Hypothalamus (tissue), 51 donors: ENCODE data around the gene MAP3K2.

ENCODE experiments used
- DNase-seq, 51 donors: peaks; one replicate each; lab custom pipeline; 2025; lab: John Stamatoyannopoulos, UW

MAP3K2 gene

DNA sequence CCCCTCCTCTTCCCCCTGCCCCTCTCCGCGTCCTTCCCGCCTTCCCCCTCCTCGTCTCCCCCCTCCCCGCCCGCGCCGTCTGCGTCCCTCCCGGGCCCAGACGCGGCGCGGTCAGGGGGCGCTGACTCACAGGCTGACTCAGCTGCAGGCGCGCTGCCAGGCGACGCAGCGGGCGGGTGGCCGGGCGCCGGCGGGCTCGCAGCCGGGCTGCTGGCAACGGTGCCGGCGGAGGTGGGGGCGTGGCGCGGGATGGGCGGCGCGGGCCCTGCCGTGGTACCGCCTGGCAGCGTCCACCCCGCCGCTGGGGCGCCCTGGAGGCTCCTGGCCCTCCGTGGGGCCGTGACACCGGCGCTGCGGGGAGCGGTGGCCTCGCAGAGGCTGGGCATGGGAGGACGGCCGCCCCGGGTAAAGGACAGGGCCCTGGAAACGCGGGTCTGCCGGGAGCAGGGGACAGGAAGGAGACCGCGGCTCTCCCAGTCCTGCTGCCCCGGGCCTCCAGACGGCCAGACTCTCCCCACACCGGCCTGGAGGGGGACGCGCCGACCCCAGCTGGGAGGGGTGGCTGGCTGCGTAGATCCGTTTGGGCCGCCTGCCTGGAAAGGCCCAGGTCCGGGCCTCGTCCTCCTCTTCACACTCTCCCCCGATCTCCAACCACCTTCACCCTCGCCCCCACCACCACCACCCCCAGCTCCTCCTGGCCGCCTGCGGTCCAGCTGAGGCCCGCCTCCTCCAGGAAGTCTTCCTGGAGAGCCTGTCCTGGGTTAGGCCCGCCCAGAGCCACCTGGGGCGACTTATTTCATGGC is 20.4 kb upstream of the MAP3K2 start:
- peak; percentile 35 to 94 (median 84) for DNase-seq

DNA sequence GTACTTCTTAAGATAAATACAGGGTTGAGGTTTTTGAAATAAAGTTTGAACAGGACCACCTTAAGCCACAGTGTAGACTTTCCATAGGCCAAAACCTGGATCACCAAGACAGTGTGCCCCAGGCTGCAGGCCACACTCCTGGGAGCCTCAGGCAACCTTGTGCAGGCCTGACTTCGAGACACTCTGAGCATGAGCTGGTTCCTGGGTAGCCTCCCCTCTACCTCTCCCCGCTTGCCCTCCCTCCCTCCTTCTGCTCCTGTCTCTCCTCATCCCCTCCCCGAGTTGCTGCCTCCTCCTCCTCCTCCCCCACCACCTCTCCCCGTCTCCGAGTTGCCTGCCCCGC is 19.9 kb upstream of the MAP3K2 start:
- DNase-seq: no peak

DNA sequence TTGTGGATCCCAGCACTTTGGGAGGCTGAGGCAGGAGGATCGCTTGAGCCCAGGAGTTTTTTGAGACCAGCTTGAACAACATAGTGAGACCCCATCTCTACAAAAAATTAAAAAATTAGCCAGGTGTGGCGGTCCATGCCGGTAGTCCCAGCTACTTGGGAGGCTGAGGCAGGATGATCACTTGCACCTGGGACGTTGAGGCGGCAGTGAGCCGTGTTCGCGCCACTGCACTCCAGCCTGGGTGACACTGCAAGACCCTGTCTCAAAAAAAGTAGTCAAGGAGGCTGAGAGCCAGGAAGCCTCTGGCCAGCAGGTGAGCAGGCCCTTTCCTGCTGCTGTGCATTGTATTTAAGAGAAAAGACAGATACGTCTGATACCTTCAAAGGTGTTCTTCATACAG is 19.3 kb upstream of the MAP3K2 start:
- DNase-seq: no peak

DNA sequence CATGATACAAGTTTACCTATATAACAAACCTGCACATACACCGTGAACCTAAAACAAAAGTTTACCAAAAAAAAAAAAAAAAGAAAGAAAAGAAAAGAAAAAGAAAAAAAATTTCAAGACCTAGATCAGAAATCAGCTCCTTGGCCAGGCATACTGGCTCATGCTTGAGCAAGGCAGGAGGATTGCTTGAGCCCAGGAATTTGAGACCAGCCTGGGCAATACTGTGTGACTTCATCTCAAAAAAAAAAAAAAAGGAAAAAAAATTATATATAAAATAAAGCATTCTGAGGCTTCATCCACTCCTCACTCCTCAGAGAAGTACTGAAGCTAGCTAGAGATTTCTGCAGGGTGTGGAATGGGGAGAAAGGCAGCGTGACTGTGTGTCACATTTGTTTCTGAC is 18.7 kb upstream of the MAP3K2 start:
- no peak for DNase-seq

DNA sequence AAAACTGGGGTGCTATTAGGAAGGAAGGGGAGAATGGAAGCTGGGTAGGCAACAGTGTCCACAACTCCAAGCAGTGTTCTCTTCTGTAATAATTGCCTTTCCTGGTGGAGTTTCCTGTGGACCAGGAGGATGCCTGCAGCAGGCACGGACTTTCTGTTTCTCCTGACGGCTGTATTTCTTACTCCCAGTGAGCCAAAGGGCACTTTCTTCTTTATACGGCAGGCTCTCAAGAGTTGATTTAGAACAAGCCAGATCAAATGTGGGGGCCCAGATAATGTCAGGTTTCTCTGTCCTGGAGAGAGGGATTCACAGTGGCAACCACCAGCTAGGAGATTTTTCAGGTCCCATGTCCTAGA is 17.5 kb upstream of the MAP3K2 start:
- no peak for DNase-seq

DNA sequence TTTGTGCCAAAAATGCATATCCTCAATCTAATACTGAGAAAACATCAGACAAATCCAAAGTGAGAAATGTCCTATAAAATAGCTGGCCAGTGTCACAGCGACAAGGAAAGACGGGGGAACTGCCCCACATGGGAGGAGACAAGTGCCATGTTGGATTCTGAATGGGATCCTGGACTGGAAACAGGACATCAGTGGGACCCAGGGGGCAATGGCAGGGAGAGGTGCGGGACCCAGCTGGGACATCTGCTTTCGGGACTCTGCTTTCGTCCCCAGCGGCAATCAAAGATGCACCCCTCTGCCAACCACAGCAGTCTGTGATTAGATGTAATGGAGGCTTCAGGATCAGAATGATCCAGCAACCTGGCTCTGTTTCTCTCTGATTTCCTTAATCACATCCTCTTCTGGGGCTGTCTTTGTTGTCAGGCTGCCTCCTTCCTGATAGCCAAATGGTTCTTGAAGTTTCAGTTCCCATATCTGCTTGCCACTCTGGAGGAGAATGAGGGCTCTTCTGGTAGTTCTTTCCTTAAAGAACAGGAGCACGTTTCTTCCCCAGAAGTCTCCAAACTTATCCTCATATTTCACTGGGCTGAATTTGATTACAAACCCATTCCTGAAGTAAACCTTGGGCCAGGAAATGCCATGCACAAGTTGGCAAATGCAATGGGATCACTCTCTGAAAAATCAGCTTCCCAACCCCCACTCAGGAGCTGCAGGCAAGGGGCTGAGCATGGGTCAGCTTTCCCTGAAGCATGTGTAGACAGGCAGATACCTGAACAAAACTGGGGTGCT is 16.9 kb upstream of the MAP3K2 start:
- peak in 1 of 51 donors; percentile 7 for DNase-seq

DNA sequence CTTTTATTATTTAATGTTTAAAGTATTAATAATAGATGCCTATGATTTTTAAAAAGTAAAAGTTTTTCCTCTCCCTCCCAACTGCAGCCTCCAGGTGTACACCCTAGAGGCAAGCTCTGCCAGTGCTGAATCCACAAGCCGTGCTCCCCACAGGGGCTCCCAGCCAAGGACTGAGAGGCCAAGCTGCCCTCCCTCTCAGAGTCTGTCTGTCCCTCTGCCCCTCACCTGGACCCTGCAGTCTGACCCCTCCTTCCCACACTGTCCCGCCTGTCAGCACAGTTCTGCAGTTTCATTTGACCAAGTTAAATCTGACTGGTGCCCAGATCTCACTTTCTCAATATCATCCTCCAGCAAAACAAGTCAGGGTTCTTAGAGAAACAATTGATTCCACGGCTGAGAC is 15.7 kb upstream of the MAP3K2 start:
- no peak for DNase-seq

DNA sequence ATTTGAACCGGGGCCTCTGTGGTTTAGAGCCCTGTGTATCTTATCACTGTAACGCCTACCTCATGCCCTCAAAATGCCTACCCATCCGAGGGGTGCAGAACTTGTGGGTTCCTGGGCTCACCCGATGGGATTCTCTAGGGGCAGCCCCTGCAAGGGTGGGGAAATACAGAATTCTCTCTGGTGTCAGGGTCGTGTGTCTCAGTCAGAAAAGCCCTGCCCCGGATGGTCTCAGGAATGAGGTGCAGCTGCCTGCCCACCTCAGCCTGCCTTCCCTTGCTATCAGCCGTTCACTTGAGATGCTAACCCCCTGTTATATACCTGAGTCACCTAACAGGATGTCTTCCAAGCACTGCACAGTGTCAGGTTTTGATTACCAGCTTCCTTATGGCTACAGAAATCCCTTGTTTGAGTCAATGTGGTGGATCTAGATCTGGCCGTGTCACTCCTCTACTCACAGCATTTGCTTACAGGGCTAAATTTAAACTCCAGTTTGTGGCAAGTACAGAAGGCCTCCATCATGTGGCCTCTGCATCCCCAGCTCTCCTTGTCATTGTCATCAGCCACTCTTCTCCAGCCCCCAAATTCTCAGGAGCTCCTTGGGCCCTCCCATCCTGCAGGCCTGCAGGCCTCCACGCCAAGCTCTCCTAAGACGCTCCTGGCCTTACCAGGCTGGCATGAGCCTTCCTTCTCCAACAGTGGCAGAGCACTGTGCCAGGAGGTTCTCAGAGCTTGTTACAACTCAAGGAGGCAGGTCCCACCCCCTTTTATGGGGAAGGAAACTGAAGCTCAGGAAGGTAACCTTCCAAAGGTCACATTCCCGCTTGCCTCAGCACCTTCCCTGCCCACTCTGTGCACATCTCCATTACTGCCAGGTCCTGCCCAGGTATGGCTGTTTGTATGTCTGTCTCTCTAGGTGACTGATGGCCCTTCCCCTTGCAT is 14.3 kb upstream of the MAP3K2 start:
- DNase-seq: no peak

DNA sequence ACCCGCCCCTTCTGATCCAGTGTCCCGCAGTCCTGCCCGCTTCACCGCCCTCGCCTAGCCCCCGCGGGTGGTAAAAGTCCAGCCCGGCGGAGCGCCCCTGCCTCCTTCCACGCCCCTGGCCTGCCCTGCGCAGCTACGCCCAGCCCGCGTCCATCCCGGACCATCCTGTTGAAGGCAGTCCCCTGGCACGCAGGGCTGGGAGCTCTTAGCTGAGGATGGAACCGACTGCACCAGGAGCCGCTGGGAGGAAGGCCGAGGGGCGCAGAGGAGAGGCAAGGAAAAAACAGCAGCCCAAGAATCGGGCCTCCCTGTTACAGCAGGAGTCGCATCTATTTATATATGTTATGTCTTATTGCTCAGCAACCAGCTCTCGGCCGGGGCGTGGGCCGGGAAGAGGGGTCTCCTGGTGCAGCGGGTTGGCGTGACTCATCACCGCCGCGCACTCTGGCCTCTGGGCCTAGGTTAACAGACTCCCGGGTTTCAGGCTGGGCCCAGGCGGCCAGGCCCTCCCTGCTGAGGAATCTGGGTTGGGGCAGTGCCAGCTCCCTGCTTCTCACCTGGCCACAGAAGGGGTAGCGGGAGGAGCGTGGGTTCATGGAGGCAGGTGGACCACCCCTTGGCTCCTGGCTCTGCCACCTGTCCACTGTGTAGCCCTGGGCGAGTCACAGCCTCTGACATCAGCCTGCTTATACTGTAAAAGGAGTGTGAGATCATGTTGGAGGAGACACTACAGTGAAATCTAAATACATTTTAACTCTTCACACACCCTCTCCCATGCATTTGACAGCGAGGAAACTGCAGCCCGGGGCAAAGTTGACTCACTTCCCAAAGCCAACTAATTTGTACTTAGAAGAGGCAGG is 13.4 kb upstream of the MAP3K2 start:
- DNase-seq: no peak

DNA sequence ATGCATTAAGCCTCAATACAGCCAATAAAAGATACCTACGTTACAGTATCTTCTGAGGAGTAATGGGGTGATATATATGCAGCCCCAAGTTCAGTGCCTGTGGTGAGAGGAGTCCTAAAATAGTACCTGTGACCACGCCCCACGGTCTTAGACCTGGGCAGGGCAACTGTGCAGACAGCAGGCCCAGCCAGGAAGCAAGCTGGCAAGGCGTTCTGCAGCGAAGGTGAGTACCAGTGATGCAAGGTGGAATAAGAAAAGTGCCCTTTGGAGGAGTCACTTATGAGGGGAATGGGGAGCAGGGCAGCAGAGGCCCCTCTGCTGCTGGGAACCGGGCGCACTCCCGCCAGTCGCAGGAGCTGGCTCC is 12.7 kb upstream of the MAP3K2 start:
- DNase-seq: no peak

DNA sequence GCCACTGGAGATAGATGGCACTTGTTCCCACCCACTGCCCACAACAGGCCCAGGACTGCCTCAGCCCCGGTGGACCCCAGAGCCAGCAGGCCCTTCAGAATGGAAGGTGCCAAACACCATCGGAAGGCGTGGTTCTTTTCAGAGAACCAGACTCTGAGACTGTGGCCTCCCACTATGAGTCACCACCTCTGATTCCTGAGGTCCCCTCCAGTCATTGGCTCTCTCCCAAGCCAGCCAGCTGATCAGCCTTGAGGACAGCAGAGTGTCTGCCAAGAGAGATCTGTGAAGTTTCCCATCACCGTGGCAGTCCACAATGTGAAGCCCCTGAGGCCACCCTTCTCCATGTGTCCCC is 10.4 kb upstream of the MAP3K2 start:
- peak in 22 of 51 donors; percentile 10 to 78 (median 36) for DNase-seq

DNA sequence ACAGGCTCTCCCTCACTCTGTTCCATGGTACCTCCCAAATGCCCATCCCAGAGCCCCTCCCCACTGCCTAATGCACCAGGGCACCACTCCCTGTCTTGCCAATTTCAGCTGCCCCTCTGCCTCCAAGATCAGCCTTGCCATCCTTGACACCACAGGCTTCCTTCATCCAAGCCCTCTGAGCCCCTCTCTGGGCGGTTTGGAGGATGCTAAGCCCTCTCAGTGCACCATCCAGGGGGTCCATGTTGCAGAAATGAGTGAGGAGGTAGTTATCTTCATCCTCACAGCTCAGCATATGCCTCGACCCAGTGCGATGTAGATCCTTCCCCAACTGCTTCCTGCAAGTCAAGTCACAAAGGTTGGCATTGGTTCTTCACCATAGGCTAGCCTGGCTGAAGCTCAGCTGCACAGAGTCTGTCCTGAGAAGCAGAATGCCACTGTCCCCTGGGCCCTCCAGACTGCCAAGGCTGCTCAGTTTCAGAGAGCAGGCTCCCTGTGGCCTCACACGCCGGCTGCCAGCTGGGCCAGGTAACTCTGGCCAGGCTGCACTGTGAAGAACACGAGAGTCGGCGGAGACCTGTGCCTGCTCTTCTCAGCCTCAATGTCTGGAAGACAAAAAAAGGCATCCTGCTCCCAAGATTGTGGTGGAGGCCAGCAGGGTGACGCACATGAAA is 9.9 kb upstream of the MAP3K2 start:
- DNase-seq: no peak

DNA sequence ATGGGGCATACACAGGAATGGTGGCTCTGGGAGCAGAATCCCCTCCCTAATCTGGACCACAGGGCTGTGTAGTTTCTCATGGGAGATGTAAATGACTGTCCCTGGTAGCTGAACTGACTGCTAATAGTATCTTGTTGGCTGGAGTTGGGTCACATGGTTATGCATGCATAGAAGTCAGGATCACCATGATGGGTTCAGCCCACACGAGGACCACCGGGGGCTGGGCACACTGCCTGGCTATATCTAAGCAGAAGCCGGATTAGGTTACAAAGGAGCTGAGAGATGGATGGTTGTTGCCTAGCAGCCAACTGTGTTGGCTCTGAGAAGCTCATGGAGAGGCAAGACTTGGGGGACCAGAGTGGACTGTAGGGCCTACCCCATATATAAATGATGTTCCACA is 6.7 kb upstream of the MAP3K2 start:
- DNase-seq: no peak

DNA sequence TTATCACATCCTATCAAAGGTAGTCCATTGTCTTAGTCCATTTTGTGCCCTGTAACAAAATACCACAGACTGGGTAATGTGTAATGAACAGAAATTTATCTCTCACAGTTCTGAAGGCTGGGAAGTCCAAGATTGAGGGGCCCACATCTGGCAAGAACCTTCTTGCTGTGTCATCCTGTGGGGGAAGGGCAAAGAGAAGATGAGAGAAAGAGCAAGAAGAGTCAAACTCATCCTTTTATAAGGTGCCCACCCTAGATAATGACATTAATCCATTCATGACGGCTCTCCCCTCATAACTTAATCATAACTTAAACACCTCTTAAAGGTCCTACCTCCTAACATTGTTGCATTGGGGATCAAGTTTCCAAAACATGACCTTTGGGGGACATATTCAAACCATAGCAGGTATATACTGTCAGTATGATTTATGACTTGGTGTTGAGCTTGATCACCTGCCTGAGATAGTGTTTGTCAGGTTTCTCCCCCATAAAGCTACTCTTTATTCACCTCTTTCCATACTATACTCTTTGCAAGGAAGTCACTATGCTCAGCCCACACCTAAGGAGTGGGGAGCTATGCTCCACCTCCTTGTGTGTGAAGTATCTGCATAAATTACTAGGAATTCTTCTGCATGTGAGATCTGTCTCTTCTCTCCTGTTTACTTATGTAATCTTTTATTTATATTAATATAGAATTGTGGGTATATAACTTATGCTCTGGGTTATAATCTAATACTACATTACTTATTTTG is 5.2 kb upstream of the MAP3K2 start:
- no peak for DNase-seq

DNA sequence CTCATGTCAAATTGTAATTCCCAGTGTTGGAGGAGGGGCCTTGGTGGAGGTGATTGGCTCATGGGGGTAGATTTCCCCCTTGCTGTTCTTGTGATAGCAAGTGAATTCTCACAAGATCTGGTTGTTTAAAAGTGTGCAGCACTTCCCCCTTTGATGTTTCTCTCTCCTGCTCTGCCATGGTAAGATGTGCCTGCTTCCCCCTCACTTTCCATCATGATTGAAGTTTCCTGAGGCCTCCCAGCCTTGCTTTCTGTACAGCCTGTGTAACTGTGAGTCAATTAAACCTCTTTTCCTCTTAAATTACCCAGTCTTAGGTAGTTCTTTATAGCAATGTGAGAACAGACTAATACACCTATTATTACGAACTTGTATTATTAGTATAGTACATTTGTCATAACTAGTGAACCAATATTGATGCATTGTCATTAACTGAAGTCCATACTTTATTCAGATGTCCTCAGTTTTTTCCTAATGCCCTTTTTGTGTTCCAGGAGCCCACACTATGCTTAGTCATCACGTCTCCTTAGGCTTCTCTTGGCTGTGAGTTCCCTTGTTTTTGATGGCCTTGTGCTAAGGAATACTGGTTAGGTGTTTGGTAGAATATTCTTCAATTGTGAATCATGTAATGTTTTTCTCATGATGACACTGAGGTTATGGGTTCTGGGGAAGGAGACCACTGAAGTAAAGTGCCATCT is 4.5 kb upstream of the MAP3K2 start:
- DNase-seq: no peak

DNA sequence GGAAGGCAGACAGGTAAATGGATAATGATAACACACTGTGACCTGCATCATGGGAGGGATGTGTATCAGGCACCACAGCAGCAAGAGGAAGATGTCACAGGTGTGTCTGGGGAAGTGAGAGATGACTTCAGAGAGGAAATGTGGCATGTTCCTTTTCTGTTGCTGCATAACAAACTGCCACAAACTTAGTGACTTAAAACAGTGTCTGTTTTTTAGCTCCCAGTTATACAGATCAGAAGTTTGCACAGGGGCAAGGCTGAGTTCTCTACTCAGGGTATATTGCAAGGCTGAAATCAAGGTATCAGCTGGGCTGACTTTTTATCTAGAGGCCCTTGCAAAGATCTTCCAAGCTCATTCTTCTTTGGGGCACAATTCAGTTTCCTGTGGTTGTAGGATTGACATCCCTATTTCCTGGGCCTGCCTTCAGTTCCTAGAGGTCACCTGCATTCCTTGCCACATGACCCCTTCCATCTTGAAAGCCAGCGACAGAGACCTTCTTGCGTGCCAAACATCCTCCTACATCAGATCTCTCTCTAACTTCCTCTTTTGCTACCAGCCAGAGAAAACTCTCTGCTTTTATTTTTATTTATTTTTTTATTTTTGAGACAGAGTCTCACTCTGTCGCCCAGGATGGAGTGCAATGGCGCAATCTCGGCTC is 2.1 kb upstream of the MAP3K2 start:
- no peak for DNase-seq

DNA sequence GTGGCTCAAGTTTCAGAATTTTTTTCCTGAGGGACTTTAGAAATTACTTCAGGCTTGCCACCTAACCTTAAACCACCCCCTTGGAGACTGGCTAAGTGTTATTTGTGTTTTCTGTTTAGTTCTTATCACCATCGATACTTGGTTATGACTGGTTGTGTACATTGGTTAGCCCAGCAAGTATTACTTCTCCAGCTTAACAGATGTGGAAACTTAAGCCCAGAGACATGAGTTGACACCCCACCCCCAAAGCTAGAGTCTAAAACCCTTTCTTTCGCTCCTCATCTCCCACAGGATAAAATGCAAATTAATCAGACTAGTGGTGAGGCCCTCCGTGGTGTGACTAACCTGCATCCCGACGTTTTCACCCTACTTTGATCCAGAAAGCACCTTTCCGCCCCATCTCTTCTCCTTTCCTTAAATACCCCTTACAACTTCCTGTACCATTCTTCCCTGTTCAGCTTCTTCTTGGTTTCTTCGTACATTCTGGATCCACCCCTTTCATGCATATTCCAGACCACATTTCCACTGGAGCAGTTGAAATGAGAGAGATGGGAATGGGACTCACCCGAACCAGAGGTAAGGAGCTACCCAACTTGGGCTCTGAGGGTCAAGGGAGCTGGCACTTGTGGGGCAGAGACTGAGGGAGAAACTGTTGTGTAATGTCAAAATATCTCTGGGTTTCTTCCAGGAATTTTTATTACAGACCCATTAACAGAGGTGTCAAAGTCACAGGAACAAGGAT is 819 bp upstream of the MAP3K2 start:
- no peak for DNase-seq
